Mesenchymal stem cell (in vitro differentiated cells and primary cell): ENCODE measurements around the gene SERINC5.

ENCODE experiments used
- DNase-seq: peaks from one replicate; pipeline ENCODE4 v3.0.0-alpha.2; 2013
- H2AFZ ChIP-seq: one replicate; pipeline ENCODE4 v1.6.1; 2013; ENCODE audit warnings: low read depth, mild to moderate bottlenecking, control low read depth, inconsistent platforms, low read length, moderate library complexity
- H2AK5ac ChIP-seq: 2 replicates; pipeline ENCODE4 v1.6.1; 2013; ENCODE audit warnings: low read length, moderate library complexity, mild to moderate bottlenecking, inconsistent platforms; ENCODE audit not compliant: severe bottlenecking
- H2BK120ac ChIP-seq: one replicate; pipeline ENCODE4 v1.6.1; 2013; ENCODE audit warnings: low read depth, mild to moderate bottlenecking, inconsistent platforms, low read length, moderate library complexity
- H2BK12ac ChIP-seq, 2 experiments: one replicate each; pipeline ENCODE4 v1.6.1; 2013; ENCODE audit warnings: inconsistent platforms in 2 of 2, low read length in 2 of 2, mild to moderate bottlenecking in 2 of 2, moderate library complexity in 2 of 2, control low read depth in 1 of 2
- H2BK15ac ChIP-seq: one replicate; pipeline ENCODE4 v1.6.1; 2013; ENCODE audit warnings: mild to moderate bottlenecking, low read depth, inconsistent platforms; ENCODE audit not compliant: poor library complexity, severe bottlenecking
- H2BK5ac ChIP-seq: 2 replicates; pipeline ENCODE4 v1.6.1; 2013; ENCODE audit warnings: low read depth, mild to moderate bottlenecking, low read length, control low read depth, inconsistent platforms; ENCODE audit not compliant: poor library complexity, severe bottlenecking
- H3K14ac ChIP-seq, 2 experiments: one replicate each; pipeline ENCODE4 v1.6.1; 2013; ENCODE audit warnings: inconsistent platforms in 2 of 2, low read length in 2 of 2, control low read depth in 1 of 2, mild to moderate bottlenecking in 1 of 2, moderate library complexity in 1 of 2
- H3K18ac ChIP-seq, 2 experiments: one replicate each; pipeline ENCODE4 v1.6.1; 2013; ENCODE audit warnings: inconsistent platforms in 2 of 2, low read length in 2 of 2, control low read depth in 1 of 2, low read depth in 1 of 2, mild to moderate bottlenecking in 1 of 2
- H3K23ac ChIP-seq, 2 experiments: one replicate each; pipeline ENCODE4 v1.6.1; 2013; ENCODE audit warnings: inconsistent platforms in 2 of 2, low read length in 2 of 2, mild to moderate bottlenecking in 2 of 2, moderate library complexity in 2 of 2, control low read depth in 1 of 2
- H3K27ac ChIP-seq: 2 replicates; pipeline ENCODE4 v1.5.1; 2013; ENCODE audit warnings: mild to moderate bottlenecking, moderate library complexity, low read length, control low read depth, inconsistent platforms; ENCODE audit not compliant: poor library complexity, severe bottlenecking
- H3K27me3 ChIP-seq, 2 experiments: 2 replicates each; pipeline versions ENCODE4 v1.6.1 to v1.7.0; 2013; ENCODE audit warnings: low read length in 2 of 2, mild to moderate bottlenecking in 2 of 2, moderate library complexity in 2 of 2, control low read depth in 1 of 2, inconsistent platforms in 1 of 2; ENCODE audit not compliant: control insufficient read depth in 1 of 2, insufficient read depth in 1 of 2
- H3K36me3 ChIP-seq, 2 experiments: 2 replicates each; pipeline versions ENCODE4 v1.6.1 to v1.7.0; 2013; ENCODE audit warnings: low read length in 2 of 2, control low read depth in 1 of 2, inconsistent platforms in 1 of 2, low read depth in 1 of 2, mild to moderate bottlenecking in 1 of 2; ENCODE audit not compliant: insufficient read depth in 2 of 2, control insufficient read depth in 1 of 2
- H3K4ac ChIP-seq, 2 experiments: one replicate each; pipeline ENCODE4 v1.6.1; 2013; ENCODE audit warnings: inconsistent platforms in 2 of 2, low read length in 2 of 2, mild to moderate bottlenecking in 2 of 2, moderate library complexity in 2 of 2, control low read depth in 1 of 2, low read depth in 1 of 2
- H3K4me1 ChIP-seq: 2 replicates; pipeline ENCODE4 v1.6.1; 2013; ENCODE audit warnings: low read depth, low read length, control low read depth; ENCODE audit not compliant: control insufficient read depth, insufficient read depth
- H3K4me2 ChIP-seq: 2 replicates; pipeline ENCODE4 v1.6.1; 2013; ENCODE audit warnings: low read length, mild to moderate bottlenecking, inconsistent platforms; ENCODE audit not compliant: poor library complexity, severe bottlenecking
- H3K4me3 ChIP-seq, 2 experiments: 2 replicates each; pipeline versions ENCODE4 v1.5.1 to v1.7.0; 2013; ENCODE audit warnings: low read length in 2 of 2, mild to moderate bottlenecking in 2 of 2, control low read depth in 1 of 2, low read depth in 1 of 2; ENCODE audit not compliant: insufficient read depth in 1 of 2
- H3K79me1 ChIP-seq: replicated peaks from 2 replicates; pipeline ENCODE4 v1.6.1; 2013; ENCODE audit warnings: mild to moderate bottlenecking, control low read depth, low read length, inconsistent platforms; ENCODE audit not compliant: poor library complexity, severe bottlenecking
- H3K9ac ChIP-seq: 2 replicates; pipeline ENCODE4 v1.7.0; 2013; ENCODE audit warnings: mild to moderate bottlenecking, low read length, moderate library complexity
- H3K9me3 ChIP-seq: 2 replicates; pipeline ENCODE4 v1.7.0; 2013; ENCODE audit warnings: mild to moderate bottlenecking, low read length; ENCODE audit not compliant: control insufficient read depth
- H4K8ac ChIP-seq: one replicate; pipeline ENCODE4 v1.6.1; 2013; ENCODE audit warnings: inconsistent platforms, mild to moderate bottlenecking, low read length, moderate library complexity
- H4K91ac ChIP-seq: one replicate; pipeline ENCODE4 v1.6.1; 2013; ENCODE audit warnings: mild to moderate bottlenecking, low read length, inconsistent platforms
- WGBS: methylation state at CpG from one replicate; pipeline ENCODE4 v1.1.7; 2013; ENCODE audit warnings: mixed read lengths; 5-methylcytosine and 5-hydroxymethylcytosine counted together

Gene SERINC5

DNA sequence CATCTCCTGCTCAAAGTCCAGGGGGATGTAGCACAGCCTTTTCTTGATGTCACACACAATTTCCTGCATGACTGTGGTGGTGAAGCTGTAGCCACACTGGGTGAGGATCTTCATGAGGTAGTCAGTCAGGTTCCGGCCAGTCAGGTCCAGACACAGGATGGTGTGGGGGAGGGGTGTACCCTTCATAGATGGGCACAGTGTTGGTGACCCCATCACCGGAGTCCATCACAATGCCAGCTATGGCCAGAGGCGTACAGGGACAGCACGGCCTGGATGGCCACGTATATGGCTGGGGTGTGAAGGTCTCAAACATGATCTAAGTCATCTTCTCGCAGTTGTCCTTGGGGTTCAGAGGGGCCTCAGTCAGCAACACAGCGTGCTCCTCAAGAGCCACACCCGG, 44.3 kb upstream of the SERINC5 start:
- Histone ChIP-seq H3K23ac (no peak overlapping the region), H2AK5ac (no peak overlapping the region), H3K4me1 (no peaks in the 10 kb centered on the region), H2BK5ac (no peak overlapping the region), H3K9me3 (no peaks in the 10 kb centered on the region), H2AFZ (no peak overlapping the region), H3K79me1 (no peaks in the 10 kb centered on the region), H2BK120ac (no peak overlapping the region), H2BK15ac (no peak overlapping the region), H3K4me3 (no peak overlapping the region), H3K18ac (no peak overlapping the region), H4K91ac (no peak overlapping the region), H3K36me3 (no peaks in the 10 kb centered on the region), H3K9ac (no peak overlapping the region), H4K8ac (no peak overlapping the region), H2BK12ac (no peak overlapping the region), H3K4me2 (no peak overlapping the region), H3K4ac (no peak overlapping the region), H3K27me3 (no peaks in the 10 kb centered on the region), H3K14ac (no peak overlapping the region), H3K27ac (no peak overlapping the region)
- no peak for DNase-seq
- WGBS, result 95% methylated on average over 8 of the region's 8 CpGs

DNA sequence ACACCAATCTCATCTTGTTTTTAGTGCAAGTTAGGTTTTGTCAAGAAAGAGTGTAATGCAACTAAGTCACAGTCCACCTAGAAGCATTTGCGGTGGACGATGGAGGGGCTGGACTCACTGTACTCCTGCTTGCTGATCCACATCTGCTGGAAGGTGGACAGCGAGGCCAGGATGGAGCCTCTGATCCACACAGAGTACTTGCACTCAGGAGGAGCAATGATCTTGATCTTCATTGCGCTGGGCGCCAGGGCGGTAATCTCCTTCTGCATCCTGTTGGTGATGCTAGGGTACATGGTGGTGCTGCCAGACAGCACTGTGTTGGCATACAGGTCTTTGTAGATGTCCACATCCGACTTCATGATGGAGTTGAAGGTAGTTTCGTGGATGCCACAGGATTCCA, 43.8 kb upstream of the SERINC5 start:
- Histone ChIP-seq H3K9me3 (no peaks in the 10 kb centered on the region), H2AK5ac (no peak overlapping the region), H3K36me3 (no peaks in the 10 kb centered on the region), H2BK15ac (no peak overlapping the region), H3K4me3 (no peak overlapping the region), H4K91ac (no peak overlapping the region), H3K4me1 (no peaks in the 10 kb centered on the region), H3K27me3 (no peaks in the 10 kb centered on the region), H3K4me2 (no peak overlapping the region), H3K18ac (no peak overlapping the region), H2BK12ac (no peak overlapping the region), H3K9ac (no peak overlapping the region), H3K79me1 (no peaks in the 10 kb centered on the region), H3K23ac (no peak overlapping the region), H4K8ac (no peak overlapping the region), H3K27ac (no peak overlapping the region), H3K14ac (no peak overlapping the region), H3K4ac (no peak overlapping the region), H2BK5ac (no peak overlapping the region), H2AFZ (no peak overlapping the region), H2BK120ac (no peak overlapping the region)
- no peak for DNase-seq
- 87% methylated on average over 8 of the region's 8 CpGs for WGBS

DNA sequence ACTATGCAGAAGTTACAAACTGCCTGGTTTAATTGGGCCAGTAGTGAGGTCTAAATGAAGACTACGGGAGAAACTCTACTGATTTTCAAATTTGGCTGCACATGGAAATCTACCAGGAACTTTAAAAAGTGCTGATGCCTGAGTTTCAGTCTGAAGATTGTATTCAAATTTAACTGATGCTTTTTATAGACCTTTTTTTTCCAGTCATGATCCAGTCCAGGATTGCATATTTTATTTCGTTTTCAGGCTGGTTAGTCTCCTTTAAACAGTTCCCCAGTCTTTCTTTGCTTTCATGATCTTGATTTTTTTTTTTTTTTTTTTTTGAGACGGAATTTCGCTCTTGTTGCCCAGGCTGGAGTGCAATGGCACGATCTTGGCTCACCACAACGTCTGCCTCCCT, 40.3 kb upstream of the SERINC5 start:
- Histone ChIP-seq H4K8ac (no peak overlapping the region), H3K79me1 (no peaks in the 10 kb centered on the region), H3K4me1 (no peaks in the 10 kb centered on the region), H3K9ac (no peak overlapping the region), H2BK5ac (no peak overlapping the region), H3K4ac (no peak overlapping the region), H3K4me2 (no peak overlapping the region), H2AFZ (no peak overlapping the region), H3K18ac (no peak overlapping the region), H3K9me3 (no peaks in the 10 kb centered on the region), H4K91ac (no peak overlapping the region), H2AK5ac (no peak overlapping the region), H3K27me3 (peaks cover 0 to 7% of the 10 kb centered on the region in 2 experiments), H3K14ac (no peak overlapping the region), H3K27ac (no peak overlapping the region), H3K36me3 (no peaks in the 10 kb centered on the region), H2BK120ac (no peak overlapping the region), H2BK15ac (no peak overlapping the region), H2BK12ac (no peak overlapping the region), H3K4me3 (no peak overlapping the region), H3K23ac (no peak overlapping the region)
- WGBS, result 76% methylated on average over 3 of the region's 6 CpGs
- DNase-seq, result no peak

DNA sequence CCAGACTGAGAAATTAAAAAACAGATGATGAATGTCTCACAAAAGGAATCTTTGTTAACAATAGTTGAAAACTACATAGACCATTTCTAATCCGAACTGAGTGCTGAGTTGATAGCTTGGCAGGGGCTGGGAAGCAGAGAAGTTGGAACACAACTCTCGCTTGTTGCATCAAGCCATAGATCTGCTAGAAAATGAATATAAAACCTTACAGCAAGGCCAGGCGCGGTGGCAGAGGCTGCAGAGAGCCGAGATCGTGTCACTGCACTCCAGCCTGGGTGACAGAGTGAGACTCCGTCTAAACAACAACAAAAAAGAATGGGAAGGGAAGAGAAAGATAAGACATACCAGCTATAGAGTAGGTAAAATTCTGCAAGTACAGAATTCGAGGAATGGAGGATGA, 35.9 kb upstream of the SERINC5 start:
- Histone ChIP-seq H3K27ac (no peak overlapping the region), H2BK15ac (no peak overlapping the region), H3K14ac (no peak overlapping the region), H3K4me1 (no peaks in the 10 kb centered on the region), H3K23ac (no peak overlapping the region), H3K9ac (no peak overlapping the region), H2AK5ac (no peak overlapping the region), H3K4me2 (no peak overlapping the region), H4K91ac (no peak overlapping the region), H4K8ac (no peak overlapping the region), H2BK12ac (no peak overlapping the region), H2BK120ac (no peak overlapping the region), H2AFZ (no peak overlapping the region), H2BK5ac (no peak overlapping the region), H3K27me3 (peaks cover 0 to 15% of the 10 kb centered on the region in 2 experiments), H3K4ac (no peak overlapping the region), H3K4me3 (no peak overlapping the region), H3K9me3 (no peaks in the 10 kb centered on the region), H3K36me3 (no peaks in the 10 kb centered on the region), H3K18ac (no peak overlapping the region), H3K79me1 (no peaks in the 10 kb centered on the region)
- 86% methylated on average over 8 of the region's 8 CpGs for WGBS
- no peak for DNase-seq
